GM12891 (cell line): ENCODE results near the gene USP7.

Experiments used
- POLR2A ChIP-seq: IDR thresholded peaks from 2 replicates; pipeline ENCODE4 v1.6.1; 2011; ENCODE audit warnings: low read depth, low read length, control low read depth
- POLR2AphosphoS5 ChIP-seq: IDR thresholded peaks from 2 replicates; pipeline ENCODE4 v1.6.1; 2011; ENCODE audit warnings: low read depth, low read length, control low read depth

DNA sequence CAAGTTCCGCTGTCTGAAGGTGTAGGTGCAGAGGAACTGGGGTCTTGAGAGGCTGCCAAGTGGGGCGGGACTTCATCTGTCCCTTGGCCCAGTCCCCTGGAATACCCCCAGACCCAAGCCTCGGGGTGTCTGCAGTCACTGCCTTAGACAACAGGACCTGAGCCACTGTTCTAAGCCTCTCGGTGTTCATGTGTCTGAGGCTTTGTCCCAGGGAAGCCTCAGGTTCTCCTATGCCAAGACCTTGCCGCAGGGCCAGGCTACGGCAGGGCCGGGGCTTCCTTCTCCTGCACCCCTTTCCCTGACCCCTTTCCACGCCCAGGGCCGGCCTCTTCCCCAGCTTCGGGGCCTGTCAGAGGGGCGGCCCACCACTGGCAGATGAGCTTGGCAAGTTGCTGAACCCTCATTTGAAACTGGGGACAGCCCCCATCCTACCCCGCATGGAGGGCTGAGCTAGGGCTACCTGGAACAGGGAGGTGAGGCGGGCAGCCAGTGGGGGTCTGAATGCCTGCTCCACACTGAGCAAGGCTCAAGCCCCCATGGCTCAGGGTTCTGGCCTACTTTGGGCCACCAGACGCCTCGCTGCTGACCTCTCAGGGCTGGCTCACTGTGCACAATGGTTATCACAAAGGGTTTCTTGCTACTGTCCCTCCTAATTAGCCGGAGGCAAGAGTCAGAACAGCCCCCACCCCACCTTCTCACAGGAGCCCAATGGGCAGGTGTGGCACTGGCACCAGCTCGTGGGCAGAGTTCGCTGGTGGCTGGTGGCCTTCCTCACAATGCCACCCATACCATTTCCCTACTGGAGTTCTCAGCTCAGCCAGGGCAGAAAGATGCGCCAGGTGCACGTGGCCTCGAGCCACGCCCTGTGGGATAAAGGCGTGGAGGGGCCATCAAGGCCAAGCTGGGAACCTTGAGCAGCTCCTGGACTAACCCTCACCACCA lies 74.5 kb downstream of the USP7 start:
- TF ChIP-seq POLR2A (no peak), POLR2AphosphoS5 (no peak; the same call in 1 of the 2 replicates)
